ENCODE data around the gene OSGIN1. TPM values are rescaled to one million over a fixed set of nuclear protein-coding genes. Genes with fewer than 3 reads are reported as not detected.

The OSGIN1 gene
- total RNA-seq, result 1 to 10 TPM in 1 of 3 donors, under 1 TPM in 2; 0.63 to 1.9 (median 0.92) TPM

GRCh38 chr16:83952940-83953795, at the start of gene OSGIN1:
TSS of gene OSGIN1 (plus strand) at chr16:83953240. CDS start at chr16:83957672, 4,432 bp downstream.
- Mint-ChIP-seq H3K4me1 (ENCODE audit: low read depth) (peaks cover 2% of the 10 kb centered on the region), H3K9me3 (no peaks in the 10 kb centered on the region), H3K36me3 (ENCODE audit: insufficient read depth) (no peaks in the 10 kb centered on the region), H3K27me3 (ENCODE audit: low read depth) (peaks cover 29% of the 10 kb centered on the region), H3K4me3 (peak within 1 kb of the TSS; percentile 63)
- ATAC-seq (peak; percentile 93 to 94), DNase-seq (peak; percentile 54)

GRCh38 chr16:83903751-83904150, 49.3 kb upstream of the OSGIN1 start:
- no peak for DNase-seq
- no peak for ATAC-seq
- no peaks in the 10 kb centered on the region for H3K9me3 Mint-ChIP-seq
- H3K27me3 Mint-ChIP-seq (ENCODE audit: low read depth), result no peaks in the 10 kb centered on the region
- no peak overlapping the region for H3K4me3 Mint-ChIP-seq
- H3K36me3 Mint-ChIP-seq (ENCODE audit: insufficient read depth), result peaks cover 18% of the 10 kb centered on the region
- H3K4me1 Mint-ChIP-seq (ENCODE audit: low read depth), result peaks cover 31% of the 10 kb centered on the region

GRCh38 chr16:83906683-83907082, 46.4 kb upstream of the OSGIN1 start:
- H3K36me3 Mint-ChIP-seq (ENCODE audit: insufficient read depth), result peaks cover 29% of the 10 kb centered on the region
- no peak overlapping the region for H3K4me3 Mint-ChIP-seq
- H3K27me3 Mint-ChIP-seq (ENCODE audit: low read depth), result no peaks in the 10 kb centered on the region
- DNase-seq (no peak), ATAC-seq (no peak)
- no peaks in the 10 kb centered on the region for H3K9me3 Mint-ChIP-seq
- H3K4me1 Mint-ChIP-seq (ENCODE audit: low read depth), result peaks cover 15% of the 10 kb centered on the region

GRCh38 chr16:83907111-83907510, 45.9 kb upstream of the OSGIN1 start:
- H3K9me3 Mint-ChIP-seq, result no peaks in the 10 kb centered on the region
- ATAC-seq (no peak), DNase-seq (no peak)
- no peaks in the 10 kb centered on the region for H3K27me3 Mint-ChIP-seq (ENCODE audit: low read depth)
- no peak overlapping the region for H3K4me3 Mint-ChIP-seq
- peaks cover 12% of the 10 kb centered on the region for H3K4me1 Mint-ChIP-seq (ENCODE audit: low read depth)
- H3K36me3 Mint-ChIP-seq (ENCODE audit: insufficient read depth), result peaks cover 33% of the 10 kb centered on the region

GRCh38 chr16:83907631-83908250, 45.3 kb upstream of the OSGIN1 start:
- no peaks in the 10 kb centered on the region for H3K9me3 Mint-ChIP-seq

GRCh38 chr16:83908798-83909197, 44.2 kb upstream of the OSGIN1 start:
- Mint-ChIP-seq H3K36me3 (ENCODE audit: insufficient read depth) (peaks cover 40% of the 10 kb centered on the region), H3K27me3 (ENCODE audit: low read depth) (no peaks in the 10 kb centered on the region), H3K4me1 (ENCODE audit: low read depth) (peaks cover 2% of the 10 kb centered on the region), H3K9me3 (no peaks in the 10 kb centered on the region), H3K4me3 (no peak overlapping the region)
- ATAC-seq (no peak), DNase-seq (no peak)

More at GRCh38 chr16:83907631-83908250, 45.3 kb upstream of the OSGIN1 start:
- Mint-ChIP-seq H3K27me3 (ENCODE audit: low read depth) (no peaks in the 10 kb centered on the region), H3K36me3 (ENCODE audit: insufficient read depth) (peaks cover 35% of the 10 kb centered on the region), H3K4me1 (ENCODE audit: low read depth) (peaks cover 7% of the 10 kb centered on the region), H3K4me3 (no peak overlapping the region)
- DNase-seq, result no peak
- no peak for ATAC-seq

GRCh38 chr16:83911290-83911689, 41.8 kb upstream of the OSGIN1 start:
- Mint-ChIP-seq H3K27me3 (ENCODE audit: low read depth) (no peaks in the 10 kb centered on the region), H3K4me1 (ENCODE audit: low read depth) (peaks cover 2% of the 10 kb centered on the region), H3K4me3 (no peak overlapping the region), H3K9me3 (no peaks in the 10 kb centered on the region), H3K36me3 (ENCODE audit: insufficient read depth) (peaks cover 44% of the 10 kb centered on the region)
- ATAC-seq, result no peak
- DNase-seq, result no peak

- Mint-ChIP-seq H3K4me1 (ENCODE audit: low read depth) (no peaks in the 10 kb centered on the region), H3K27me3 (ENCODE audit: low read depth) (no peaks in the 10 kb centered on the region), H3K4me3 (no peak overlapping the region), H3K36me3 (ENCODE audit: insufficient read depth) (peaks cover 43% of the 10 kb centered on the region), H3K9me3 (no peaks in the 10 kb centered on the region)
- no peak for DNase-seq
- no peak for ATAC-seq
Observed at GRCh38 chr16:83912519-83913244, 40.4 kb upstream of the OSGIN1 start.

GRCh38 chr16:83913245-83913633, 39.8 kb upstream of the OSGIN1 start:
- no peak for ATAC-seq
- H3K36me3 Mint-ChIP-seq (ENCODE audit: insufficient read depth), result peaks cover 43% of the 10 kb centered on the region
- H3K27me3 Mint-ChIP-seq (ENCODE audit: low read depth), result no peaks in the 10 kb centered on the region

GRCh38 chr16:83914091-83914710, 38.8 kb upstream of the OSGIN1 start:
- Mint-ChIP-seq H3K9me3 (no peaks in the 10 kb centered on the region), H3K4me3 (no peak overlapping the region), H3K4me1 (ENCODE audit: low read depth) (no peaks in the 10 kb centered on the region), H3K27me3 (ENCODE audit: low read depth) (no peaks in the 10 kb centered on the region), H3K36me3 (ENCODE audit: insufficient read depth) (peaks cover 44% of the 10 kb centered on the region)
- DNase-seq (no peak), ATAC-seq (no peak)

More at GRCh38 chr16:83913245-83913633, 39.8 kb upstream of the OSGIN1 start:
- DNase-seq, result no peak
- Mint-ChIP-seq H3K9me3 (no peaks in the 10 kb centered on the region), H3K4me3 (no peak overlapping the region), H3K4me1 (ENCODE audit: low read depth) (no peaks in the 10 kb centered on the region)

GRCh38 chr16:83915081-83915480, 38.0 kb upstream of the OSGIN1 start:
- Mint-ChIP-seq H3K36me3 (ENCODE audit: insufficient read depth) (peaks cover 46% of the 10 kb centered on the region), H3K9me3 (no peaks in the 10 kb centered on the region), H3K4me1 (ENCODE audit: low read depth) (no peaks in the 10 kb centered on the region), H3K4me3 (no peak overlapping the region), H3K27me3 (ENCODE audit: low read depth) (no peaks in the 10 kb centered on the region)
- DNase-seq (no peak), ATAC-seq (no peak)

- no peak overlapping the region for H3K4me3 Mint-ChIP-seq
- H3K4me1 Mint-ChIP-seq (ENCODE audit: low read depth), result no peaks in the 10 kb centered on the region
- H3K27me3 Mint-ChIP-seq (ENCODE audit: low read depth), result no peaks in the 10 kb centered on the region
- H3K9me3 Mint-ChIP-seq, result no peaks in the 10 kb centered on the region
- DNase-seq, result no peak
- no peak for ATAC-seq
- H3K36me3 Mint-ChIP-seq (ENCODE audit: insufficient read depth), result peaks cover 48% of the 10 kb centered on the region
Observed at GRCh38 chr16:83915491-83915890, 37.5 kb upstream of the OSGIN1 start.

GRCh38 chr16:83917152-83918120, 35.6 kb upstream of the OSGIN1 start:
- ATAC-seq (no peak), DNase-seq (no peak)
- peaks cover 40% of the 10 kb centered on the region for H3K36me3 Mint-ChIP-seq (ENCODE audit: insufficient read depth)
- no peaks in the 10 kb centered on the region for H3K27me3 Mint-ChIP-seq (ENCODE audit: low read depth)
- no peaks in the 10 kb centered on the region for H3K4me1 Mint-ChIP-seq (ENCODE audit: low read depth)
- no peaks in the 10 kb centered on the region for H3K9me3 Mint-ChIP-seq
- no peak overlapping the region for H3K4me3 Mint-ChIP-seq

Data from activated T-cell treated with anti-CD3 and anti-CD28 coated beads, Interleukin-2, amount 50 U/mL, for 4 hours (primary cell).